Metanephros (tissue), 2 donors: Measurements from ENCODE around the gene SRRM1. TPM values are rescaled to one million over a fixed set of nuclear protein-coding genes. Genes with fewer than 3 reads are reported as not detected.

ENCODE experiments used
- small RNA-seq: library from RNA; depleted of rRNA; stranded (forward); fragments of <200 nt; gene quantifications from one replicate; pipeline ENCODE3, GENCODE V24; 2014; ENCODE audit warnings: low replicate concordance
- total RNA-seq: library from RNA; depleted of rRNA; stranded (reverse); fragments of >200 nt; gene quantifications from one replicate; pipeline ENCODE4 v1.2.3, GENCODE V29; 2014

Gene SRRM1, protein sequence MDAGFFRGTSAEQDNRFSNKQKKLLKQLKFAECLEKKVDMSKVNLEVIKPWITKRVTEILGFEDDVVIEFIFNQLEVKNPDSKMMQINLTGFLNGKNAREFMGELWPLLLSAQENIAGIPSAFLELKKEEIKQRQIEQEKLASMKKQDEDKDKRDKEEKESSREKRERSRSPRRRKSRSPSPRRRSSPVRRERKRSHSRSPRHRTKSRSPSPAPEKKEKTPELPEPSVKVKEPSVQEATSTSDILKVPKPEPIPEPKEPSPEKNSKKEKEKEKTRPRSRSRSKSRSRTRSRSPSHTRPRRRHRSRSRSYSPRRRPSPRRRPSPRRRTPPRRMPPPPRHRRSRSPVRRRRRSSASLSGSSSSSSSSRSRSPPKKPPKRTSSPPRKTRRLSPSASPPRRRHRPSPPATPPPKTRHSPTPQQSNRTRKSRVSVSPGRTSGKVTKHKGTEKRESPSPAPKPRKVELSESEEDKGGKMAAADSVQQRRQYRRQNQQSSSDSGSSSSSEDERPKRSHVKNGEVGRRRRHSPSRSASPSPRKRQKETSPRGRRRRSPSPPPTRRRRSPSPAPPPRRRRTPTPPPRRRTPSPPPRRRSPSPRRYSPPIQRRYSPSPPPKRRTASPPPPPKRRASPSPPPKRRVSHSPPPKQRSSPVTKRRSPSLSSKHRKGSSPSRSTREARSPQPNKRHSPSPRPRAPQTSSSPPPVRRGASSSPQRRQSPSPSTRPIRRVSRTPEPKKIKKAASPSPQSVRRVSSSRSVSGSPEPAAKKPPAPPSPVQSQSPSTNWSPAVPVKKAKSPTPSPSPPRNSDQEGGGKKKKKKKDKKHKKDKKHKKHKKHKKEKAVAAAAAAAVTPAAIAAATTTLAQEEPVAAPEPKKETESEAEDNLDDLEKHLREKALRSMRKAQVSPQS
- 56.5 TPM for total RNA-seq

DNA sequence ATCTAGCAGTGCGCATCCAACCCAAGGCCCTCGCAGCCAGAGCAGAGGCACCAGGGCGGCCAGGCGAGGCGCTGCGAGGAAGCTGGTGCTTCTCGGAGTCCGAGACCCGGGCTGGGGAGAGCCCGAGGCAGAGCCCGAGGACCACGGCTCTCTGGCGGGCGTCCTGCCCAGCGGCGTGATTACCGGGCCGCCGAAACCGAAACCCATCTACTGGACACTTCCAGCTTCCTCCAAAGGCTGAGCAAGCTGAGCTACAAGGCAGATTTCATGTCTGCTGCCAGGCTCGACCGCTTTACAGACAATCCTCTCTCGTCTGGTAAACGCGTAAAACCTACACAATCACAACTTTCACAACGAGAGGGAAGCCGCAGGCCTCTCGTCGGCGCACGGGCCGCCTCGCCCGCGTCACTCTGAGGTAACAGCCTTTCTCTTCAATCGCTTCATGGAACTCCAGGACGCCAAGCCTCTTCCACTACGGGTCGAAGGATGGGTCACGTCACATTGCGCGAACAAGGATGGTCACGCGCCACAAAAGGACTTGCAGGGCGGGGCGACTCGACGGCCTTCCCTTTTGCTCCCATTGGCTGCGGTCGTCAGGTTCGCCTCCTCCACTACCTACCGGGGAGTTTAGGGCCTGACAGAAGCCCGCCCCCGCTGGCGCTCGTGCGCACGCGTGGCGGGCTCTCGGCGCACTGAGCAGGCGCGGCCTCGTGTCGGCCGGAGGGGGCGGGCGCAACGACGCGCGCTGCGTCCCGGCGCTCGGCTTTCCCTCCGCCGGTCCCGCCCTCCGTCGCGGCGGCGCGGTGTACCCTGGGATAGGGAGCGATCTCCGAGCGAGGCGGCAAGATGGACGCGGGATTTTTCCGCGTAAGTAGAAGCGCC is at the start of gene SRRM1:
SRRM1 (plus strand) TSS at position 822 of the 882 bp plus-strand sequence; CDS start at position 847, 25 bp downstream.

Small RNA genes lying within 50 kb of the gene (small RNA-seq; reads per million reads assigned to genes)
- gene RF00019: not detected

Other genes starting within 250 kb of the SRRM1 start
- gene STPG1, start 229.5 kb upstream of the SRRM1 start, total RNA-seq: 7.8 TPM
- 33.1 TPM for gene NIPAL3, start 227.5 kb upstream of the SRRM1 start, total RNA-seq
- gene RCAN3, start 140.5 kb upstream of the SRRM1 start, total RNA-seq: 10.9 TPM
- 0.47 TPM for gene NCMAP, start 87.2 kb upstream of the SRRM1 start, total RNA-seq
- 138 TPM for gene CLIC4, start 102.1 kb downstream of the SRRM1 start, total RNA-seq